ENCODE results near the gene B4GALT2. TPM values are rescaled to one million over a fixed set of nuclear protein-coding genes. Genes with fewer than 3 reads are reported as not detected.

B4GALT2 gene
- total and polyA plus RNA-seq, 2 of the 8 experiments (the other 6 are each of a cell fraction or from before 2014, with no cell fraction given) = 56.5 to 121 TPM

GRCh38 chr1:44027320-44027719 is 48.3 kb downstream of the B4GALT2 start:
- Histone ChIP-seq H2AK5ac (ENCODE audit: low read depth, low read length) (no peak overlapping the region), H3K4ac (replicated peaks; ENCODE audit: insufficient read length, low read depth, low read length) (no peak overlapping the region), H3K4me2 (ENCODE audit: insufficient read depth in 1 of 2, low read depth in 2 of 2, low read length in 2 of 2) (no peak overlapping the region), H2BK5ac (ENCODE audit: low read depth, low read length) (no peak overlapping the region), H2BK120ac (replicated peaks; ENCODE audit: low read depth, low read length) (no peak overlapping the region), H3K18ac (ENCODE audit: extremely low read depth, low read length) (no peak overlapping the region), H3K4me1 (replicated peaks in 1 of 4; ENCODE audit: control insufficient read depth in 3 of 4, insufficient read depth in 4 of 4, low read length in 3 of 4) (peaks cover 9 to 20% (median 17%) of the 10 kb centered on the region in 4 experiments), H3K27ac (ENCODE audit: low read depth, low read length) (no peak overlapping the region), H3K9me3 (ENCODE audit: insufficient read depth in 2 of 2, low read depth in 1 of 2, low read length in 1 of 2) (no peaks in the 10 kb centered on the region), H3K36me3 (ENCODE audit: control insufficient read depth in 2 of 4, insufficient read depth in 4 of 4, low read length in 3 of 4) (peaks cover 3 to 15% (median 6%) of the 10 kb centered on the region in 4 experiments; a peak in 7 of 8 replicates), H3K23ac (ENCODE audit: insufficient read length) (no peak overlapping the region), H3K56ac (replicated peaks; ENCODE audit: insufficient read length, low read depth, low read length) (no peak overlapping the region), H2AFZ (ENCODE audit: low read length) (no peak overlapping the region), H4K91ac (replicated peaks; ENCODE audit: insufficient read length, low read length) (no peak overlapping the region), H2BK15ac (ENCODE audit: low read length) (no peak overlapping the region), H3K27me3 (replicated peaks in 1 of 4; ENCODE audit: control insufficient read depth in 3 of 4, extremely low read depth in 1 of 4, insufficient read depth in 3 of 4, low read length in 3 of 4) (no peaks in the 10 kb centered on the region), H3K14ac (ENCODE audit: insufficient read length) (no peak overlapping the region), H3K4me3 (ENCODE audit: extremely low read depth in 1 of 4, insufficient read depth in 2 of 4, low read depth in 3 of 4, low read length in 4 of 4) (no peak overlapping the region), H4K5ac (ENCODE audit: insufficient read length, low read depth, low read length) (no peak overlapping the region), H2BK20ac (ENCODE audit: low read length) (no peak overlapping the region), H3K9ac (replicated peaks in 1 of 4; ENCODE audit: extremely low read depth in 1 of 4, low read depth in 3 of 4, low read length in 3 of 4) (no peak overlapping the region), H2BK12ac (ENCODE audit: low read depth, low read length) (no peak overlapping the region), H3K23me2 (ENCODE audit: low read depth, low read length) (peaks cover 4% of the 10 kb centered on the region; the same call in 1 of the 2 replicates), H4K8ac (ENCODE audit: extremely low read depth, insufficient read depth, low read length) (no peak overlapping the region), H4K20me1 (replicated peaks in 1 of 2; ENCODE audit: control insufficient read depth in 1 of 2, insufficient read depth in 2 of 2, low read length in 2 of 2) (peaks cover 3 to 6% of the 10 kb centered on the region in 2 experiments), H3K79me2 (ENCODE audit: control insufficient read depth in 1 of 2, insufficient read depth in 2 of 2, low read length in 2 of 2) (peaks cover 0 to 24% of the 10 kb centered on the region in 2 experiments; a peak in 2 of 4 replicates), H3K79me1 (ENCODE audit: low read depth, low read length) (peaks cover 5% of the 10 kb centered on the region)
- ChIA-PET CTCF (ENCODE audit: partially characterized antibody) (interaction anchor here (0.8 to 16.6 kb wide), 8 partner anchors 9 to 32 kb away, joined by 3 to 252 read pairs (median 7); no protein-coding TSS in a partner anchor), POLR2A (ENCODE audit: partially characterized antibody) (interaction anchor here (1.1 to 26.2 kb wide), 4 partner anchors 17 to 39 kb away, joined by 3 to 544 read pairs (median 26); no protein-coding TSS in a partner anchor)
- 94% methylated on average over 3 of the region's 3 CpGs; no CpG with 5 or more reads in 1 of the 2 experiments for WGBS, 2 experiments (ENCODE audit: extremely low coverage in 1 of 2, insufficient coverage in 1 of 2, insufficient read length in 1 of 2, insufficient replicate concordance in 2 of 2, low coverage in 1 of 2, low lambda C conversion rate in 2 of 2, missing lambda C conversion rate in 1 of 2)
- DNase-seq (ENCODE audit: low read depth in 1 of 2, low spot score in 2 of 2) (no peak), FAIRE-seq (no peak)
- no peak for TF ChIP-seq RAD21 (IDR thresholded peaks at IDR 0.05 in 1 of 2, conservative IDR thresholded peaks at IDR 0.05 in 1 of 2; ENCODE audit: low read depth in 2 of 2, low read length in 2 of 2)

All from H1 (cell line).